H9 (cell line): Measurements from ENCODE around the gene KRTAP10-3. TPM values are rescaled to one million over a fixed set of nuclear protein-coding genes. Genes with fewer than 3 reads are reported as not detected.

Source experiments
- DNase-seq: peaks from one replicate; pipeline ENCODE4 v3.0.0-alpha.2; 2017
- H2AFZ ChIP-seq: one replicate; pipeline ENCODE4 v1.6.1; 2013; ENCODE audit warnings: mild to moderate bottlenecking, low read length, control low read depth, moderate library complexity
- H2AK5ac ChIP-seq: 2 replicates; pipeline ENCODE4 v1.6.1; 2013; ENCODE audit warnings: low read length, control low read depth, mixed read lengths; ENCODE audit not compliant: insufficient read length
- H2BK120ac ChIP-seq: one replicate; pipeline ENCODE4 v1.6.1; 2013; ENCODE audit warnings: low read depth, mild to moderate bottlenecking, low read length, control low read depth, inconsistent platforms; ENCODE audit not compliant: poor library complexity, severe bottlenecking
- H2BK12ac ChIP-seq: 2 replicates; pipeline ENCODE4 v1.6.1; 2013; ENCODE audit warnings: low read length, control low read depth, mixed read lengths, low read depth; ENCODE audit not compliant: insufficient read length
- H2BK15ac ChIP-seq: 2 replicates; pipeline ENCODE4 v1.6.1; 2013; ENCODE audit warnings: low read depth, low read length, control low read depth
- H2BK20ac ChIP-seq: one replicate; pipeline ENCODE4 v1.6.1; 2013; ENCODE audit warnings: low read depth, mild to moderate bottlenecking, low read length, control low read depth, inconsistent platforms; ENCODE audit not compliant: poor library complexity, severe bottlenecking
- H2BK5ac ChIP-seq: 2 replicates; pipeline ENCODE4 v1.6.1; 2013; ENCODE audit warnings: low read length, control low read depth, mixed read lengths; ENCODE audit not compliant: insufficient read length
- H3K14ac ChIP-seq: 2 replicates; pipeline ENCODE4 v1.6.1; 2013; ENCODE audit warnings: low read length, control low read depth; ENCODE audit not compliant: insufficient read depth
- H3K18ac ChIP-seq: 2 replicates; pipeline ENCODE4 v1.6.1; 2013; ENCODE audit warnings: low read depth, mild to moderate bottlenecking, mixed read lengths, low read length, control low read depth; ENCODE audit not compliant: insufficient read length
- H3K23ac ChIP-seq: 2 replicates; pipeline ENCODE4 v1.6.1; 2013; ENCODE audit warnings: low read length, control low read depth, mixed read lengths, low read depth; ENCODE audit not compliant: insufficient read length
- H3K23me2 ChIP-seq: 2 replicates; pipeline ENCODE4 v1.6.1; 2013; ENCODE audit warnings: low read depth, mild to moderate bottlenecking, mixed read lengths, low read length, control low read depth; ENCODE audit not compliant: insufficient read length, poor library complexity, severe bottlenecking
- H3K27ac ChIP-seq: 2 replicates; pipeline ENCODE4 v1.5.1; 2013; ENCODE audit warnings: low read length, control low read depth, mixed read lengths, low read depth; ENCODE audit not compliant: insufficient read length
- H3K27me3 ChIP-seq: 2 replicates; pipeline ENCODE4 v1.6.1; 2013; ENCODE audit warnings: low read length, control low read depth, inconsistent platforms; ENCODE audit not compliant: insufficient read depth
- H3K4ac ChIP-seq: 2 replicates; pipeline ENCODE4 v1.6.1; 2013; ENCODE audit warnings: low read depth, mild to moderate bottlenecking, control low read depth, inconsistent platforms, low read length, moderate library complexity
- H3K4me1 ChIP-seq: 2 replicates; pipeline ENCODE4 v1.6.1; 2013; ENCODE audit warnings: low read length, control low read depth, inconsistent platforms; ENCODE audit not compliant: insufficient read depth
- H3K4me2 ChIP-seq: 2 replicates; pipeline ENCODE4 v1.6.1; 2013; ENCODE audit warnings: low read length, control low read depth, mixed read lengths; ENCODE audit not compliant: insufficient read length, insufficient read depth
- H3K56ac ChIP-seq: 2 replicates; pipeline ENCODE4 v1.6.1; 2013; ENCODE audit warnings: low read depth, mild to moderate bottlenecking, mixed read lengths, low read length, control low read depth; ENCODE audit not compliant: insufficient read length
- H3K79me1 ChIP-seq: 2 replicates; pipeline ENCODE4 v1.6.1; 2013; ENCODE audit warnings: low read depth, mild to moderate bottlenecking, moderate library complexity, low read length, control low read depth, inconsistent platforms; ENCODE audit not compliant: insufficient read depth, poor library complexity, severe bottlenecking
- H3K79me2 ChIP-seq: 2 replicates; pipeline ENCODE4 v1.6.1; 2013; ENCODE audit warnings: low read length, control low read depth, inconsistent platforms; ENCODE audit not compliant: insufficient read depth
- H3K9ac ChIP-seq: 2 replicates; pipeline ENCODE4 v1.6.1; 2013; ENCODE audit warnings: low read length, control low read depth, mixed read lengths; ENCODE audit not compliant: insufficient read length; ENCODE audit errors: extremely low read depth
- H3K9me3 ChIP-seq: one replicate; pipeline ENCODE4 v1.6.1; 2013; ENCODE audit warnings: low read depth, low read length, inconsistent platforms; ENCODE audit not compliant: control insufficient read depth
- H3T11ph ChIP-seq: one replicate; pipeline ENCODE4 v1.6.1; 2013; ENCODE audit warnings: mild to moderate bottlenecking, low read length, control low read depth, inconsistent platforms
- H4K20me1 ChIP-seq: one replicate; pipeline ENCODE4 v1.6.1; 2013; ENCODE audit not compliant: control insufficient read depth, insufficient read length, insufficient read depth
- H4K5ac ChIP-seq: 2 replicates; pipeline ENCODE4 v1.6.1; 2013; ENCODE audit warnings: low read depth, mild to moderate bottlenecking, mixed read lengths, low read length, control low read depth; ENCODE audit not compliant: insufficient read length
- H4K8ac ChIP-seq: replicated peaks from 2 replicates; pipeline ENCODE4 v1.6.1; 2013; ENCODE audit warnings: low read length, control low read depth, mixed read lengths, low read depth; ENCODE audit not compliant: insufficient read length
- H4K91ac ChIP-seq: 2 replicates; pipeline ENCODE4 v1.6.1; 2013; ENCODE audit warnings: low read depth, mild to moderate bottlenecking, moderate library complexity, mixed read lengths, low read length, control low read depth; ENCODE audit not compliant: insufficient read length
- H3K27ac Mint-ChIP-seq, 3 experiments: 2 replicates in 2 of 3; 3 replicates in 1 of 3; pipeline ENCODE4 v1.8.0; 2020 to 2021; ENCODE audit warnings: mixed read lengths in 3 of 3, mild to moderate bottlenecking in 1 of 3, moderate library complexity in 1 of 3
- H3K27me3 Mint-ChIP-seq: 2 replicates; pipeline ENCODE4 v1.8.0; 2021; ENCODE audit warnings: low read depth, mild to moderate bottlenecking, moderate library complexity, mixed read lengths
- H3K36me3 Mint-ChIP-seq, 3 experiments: 2 replicates in 2 of 3; 3 replicates in 1 of 3; pipeline ENCODE4 v1.8.0; 2020 to 2021; ENCODE audit warnings: low read depth in 3 of 3, mixed read lengths in 3 of 3; ENCODE audit not compliant: insufficient read depth in 1 of 3
- H3K4me1 Mint-ChIP-seq, 2 experiments: 2 replicates each; pipeline ENCODE4 v1.8.0; 2020; ENCODE audit warnings: mixed read lengths in 2 of 2
- H3K4me3 Mint-ChIP-seq, 2 experiments: 2 replicates in 1 of 2; 3 replicates in 1 of 2; pipeline ENCODE4 v1.8.0; 2020 to 2021; ENCODE audit warnings: mild to moderate bottlenecking in 2 of 2, mixed read lengths in 2 of 2, moderate library complexity in 1 of 2
- H3K9me3 Mint-ChIP-seq, 2 experiments: 2 replicates in 1 of 2; 3 replicates in 1 of 2; pipeline ENCODE4 v1.8.0; 2020; ENCODE audit warnings: mild to moderate bottlenecking in 2 of 2, mixed read lengths in 2 of 2, moderate library complexity in 1 of 2
- WGBS: extraction: QIAGEN DNeasy Blood & Tissue Kit; methylation state at CpG from one replicate; pipeline ENCODE4 v1.1.7; 2013; ENCODE audit warnings: missing lambda C conversion rate, low lambda C conversion rate, mixed read lengths; ENCODE audit not compliant: insufficient read length; ENCODE audit errors: extremely low coverage; 5-methylcytosine and 5-hydroxymethylcytosine counted together
- total RNA-seq: library from RNA; stranded (reverse); gene quantifications from 2 replicates; pipeline ENCODE4 v1.2.1, GENCODE V29; 2021
- TF ChIP-seq, protein P1 (sequence below): fragments of 200-600 bp; sonication (generic); conservative IDR thresholded peaks from 3 replicates; pipeline ENCODE4 v1.8.0; 2021; ENCODE audit warnings: antibody characterized with exemption, mild to moderate bottlenecking

KRTAP10-3 gene
- total RNA-seq, 1 experiment from 2014 or later = not detected

DNA sequence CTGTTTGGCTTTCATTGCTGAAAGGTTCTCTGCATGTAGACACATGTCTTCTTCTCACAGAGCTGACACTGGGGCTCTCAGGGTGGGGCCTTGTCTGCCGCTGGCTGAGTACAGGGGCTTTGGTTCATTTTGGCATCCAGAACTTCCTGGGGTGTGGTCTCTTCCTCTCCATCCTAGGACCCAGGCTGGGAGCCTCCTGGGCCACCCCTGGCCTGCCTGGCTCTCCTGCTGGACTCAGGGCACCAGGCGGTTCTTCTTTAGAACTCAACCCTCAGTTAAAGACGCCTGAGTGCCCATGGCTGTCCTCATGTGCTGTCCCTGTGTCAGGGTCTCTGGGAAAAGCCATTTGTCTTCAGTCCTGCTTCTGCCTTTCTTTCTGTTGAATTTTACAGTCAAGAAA, 27.3 kb upstream of the KRTAP10-3 start:
- Mint-ChIP-seq H3K4me1 (peaks cover 15 to 19% of the 10 kb centered on the region in 2 experiments), H3K9me3 (peaks cover 4 to 14% of the 10 kb centered on the region in 2 experiments), H3K36me3 (peaks cover 0 to 11% (median 0%) of the 10 kb centered on the region in 3 experiments; a peak in 4 of 7 replicates), H3K27ac (no peak overlapping the region), H3K27me3 (peaks cover 14% of the 10 kb centered on the region), H3K4me3 (no peak overlapping the region)
- H2BK15ac ChIP-seq = no peak overlapping the region
- no peak overlapping the region for H2BK12ac ChIP-seq
- H3K27me3 ChIP-seq = no peaks in the 10 kb centered on the region
- H3K4ac ChIP-seq = no peak overlapping the region
- no peak overlapping the region for H2BK20ac ChIP-seq
- TF ChIP-seq, protein P1, sequence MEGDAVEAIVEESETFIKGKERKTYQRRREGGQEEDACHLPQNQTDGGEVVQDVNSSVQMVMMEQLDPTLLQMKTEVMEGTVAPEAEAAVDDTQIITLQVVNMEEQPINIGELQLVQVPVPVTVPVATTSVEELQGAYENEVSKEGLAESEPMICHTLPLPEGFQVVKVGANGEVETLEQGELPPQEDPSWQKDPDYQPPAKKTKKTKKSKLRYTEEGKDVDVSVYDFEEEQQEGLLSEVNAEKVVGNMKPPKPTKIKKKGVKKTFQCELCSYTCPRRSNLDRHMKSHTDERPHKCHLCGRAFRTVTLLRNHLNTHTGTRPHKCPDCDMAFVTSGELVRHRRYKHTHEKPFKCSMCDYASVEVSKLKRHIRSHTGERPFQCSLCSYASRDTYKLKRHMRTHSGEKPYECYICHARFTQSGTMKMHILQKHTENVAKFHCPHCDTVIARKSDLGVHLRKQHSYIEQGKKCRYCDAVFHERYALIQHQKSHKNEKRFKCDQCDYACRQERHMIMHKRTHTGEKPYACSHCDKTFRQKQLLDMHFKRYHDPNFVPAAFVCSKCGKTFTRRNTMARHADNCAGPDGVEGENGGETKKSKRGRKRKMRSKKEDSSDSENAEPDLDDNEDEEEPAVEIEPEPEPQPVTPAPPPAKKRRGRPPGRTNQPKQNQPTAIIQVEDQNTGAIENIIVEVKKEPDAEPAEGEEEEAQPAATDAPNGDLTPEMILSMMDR = no peak
- no peak overlapping the region for H3K56ac ChIP-seq
- H4K5ac ChIP-seq = no peak overlapping the region
- H3K4me1 ChIP-seq = no peaks in the 10 kb centered on the region
- H3K14ac ChIP-seq = no peak overlapping the region
- no peak overlapping the region for H3T11ph ChIP-seq
- H2AFZ ChIP-seq = no peak overlapping the region
- H4K91ac ChIP-seq = no peak overlapping the region
- no peak for DNase-seq
- no peak overlapping the region for H2BK120ac ChIP-seq
- no peak overlapping the region for H3K27ac ChIP-seq
- H3K23me2 ChIP-seq = no peaks in the 10 kb centered on the region
- no peak overlapping the region for H4K8ac ChIP-seq
- H4K20me1 ChIP-seq = no peaks in the 10 kb centered on the region
- H3K4me2 ChIP-seq = no peak overlapping the region
- no peak overlapping the region for H3K9ac ChIP-seq
- no peak overlapping the region for H2AK5ac ChIP-seq
- H3K18ac ChIP-seq = no peak overlapping the region
- no peak overlapping the region for H3K23ac ChIP-seq
- no peaks in the 10 kb centered on the region for H3K9me3 ChIP-seq
- H3K79me1 ChIP-seq = no peaks in the 10 kb centered on the region
- no peak overlapping the region for H2BK5ac ChIP-seq
- WGBS = no CpG with 5 or more reads among the region's 3 CpGs
- H3K79me2 ChIP-seq = no peaks in the 10 kb centered on the region
